ENCODE results near the gene KCNMB4. TPM values are rescaled to one million over a fixed set of nuclear protein-coding genes. Genes with fewer than 3 reads are reported as not detected.

The KCNMB4 gene
- total and polyA plus RNA-seq, 2 donors (not counting 1 experiment from before 2014, with no cell fraction given) = 0.66 to 0.67 TPM

DNA sequence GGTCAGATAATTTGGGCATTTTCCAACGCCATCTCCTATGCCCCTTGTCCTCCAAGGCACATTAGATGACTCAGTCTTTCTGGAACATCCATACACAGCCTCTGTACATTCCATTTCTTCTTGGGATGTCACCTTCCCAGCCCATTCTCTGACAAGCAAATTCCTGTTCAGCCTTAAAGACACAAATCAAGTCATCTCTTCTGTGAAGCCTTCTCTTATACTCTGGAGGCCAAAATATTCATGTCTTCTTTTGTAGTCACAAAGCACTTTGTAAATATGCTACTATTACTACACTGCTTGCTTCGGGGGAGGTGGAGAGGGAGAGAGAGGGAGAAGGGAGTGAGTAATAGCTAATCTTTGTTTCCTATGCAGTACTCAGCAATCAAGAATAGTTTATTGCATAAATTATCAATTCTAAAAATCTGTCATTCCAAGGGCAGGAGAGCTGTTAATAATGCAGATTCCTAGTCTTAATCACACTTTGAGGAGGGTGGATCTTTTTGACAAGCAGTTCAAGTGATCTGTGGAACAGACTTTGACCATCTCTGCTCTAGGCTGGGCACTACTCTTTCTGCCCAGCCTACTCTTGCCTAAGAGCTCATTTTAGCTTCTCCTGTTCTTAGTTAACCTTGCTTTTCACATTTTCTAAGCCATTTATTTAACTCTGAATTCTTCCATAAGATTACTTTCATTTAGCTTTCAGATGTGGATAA, 27.9 kb downstream of the KCNMB4 start:
- H2AFZ ChIP-seq (ENCODE audit: insufficient read depth, low read depth, low read length, poor library complexity, severe bottlenecking) = no peak overlapping the region
- TF ChIP-seq CTCF (IDR thresholded peaks at IDR 0.05) = no peak
- no peak for TF ChIP-seq EZH2 (IDR thresholded peaks at IDR 0.05; ENCODE audit: borderline replicate concordance, insufficient read depth, low read depth, low read length, poor library complexity, severe bottlenecking)
- Mint-ChIP-seq H3K27ac (no peak overlapping the region), H3K4me1 (no peaks in the 10 kb centered on the region), H3K4me3 (no peak overlapping the region), H3K27me3 (peaks cover 2% of the 10 kb centered on the region), H3K9me3 (ENCODE audit: insufficient read depth) (peaks cover 6% of the 10 kb centered on the region)
- H3K79me2 ChIP-seq (ENCODE audit: control insufficient read depth, insufficient read depth, low read length) = no peaks in the 10 kb centered on the region
- POLR2A ChIA-PET = no interaction called here
- no peaks in the 10 kb centered on the region for H4K20me1 ChIP-seq (ENCODE audit: control insufficient read depth, insufficient read depth, low read length, poor library complexity, severe bottlenecking)
- no peak overlapping the region for H3K4me3 ChIP-seq (ENCODE audit: control extremely low read depth in 1 of 5, extremely low read depth in 1 of 5, insufficient read depth in 1 of 5, low read depth in 2 of 5, low read length in 4 of 5)
- H3K9me3 ChIP-seq (ENCODE audit: control extremely low read depth in 1 of 3, control insufficient read depth in 2 of 3, insufficient read depth in 1 of 3, low read length in 2 of 3) = peaks cover 0 to 2% (median 0%) of the 10 kb centered on the region in 3 donors
- intact Hi-C loops (cut with micrococcal nuclease) = no loop called here
- CTCF ChIA-PET = no interaction called here
- DNase-seq (no peak), ATAC-seq (ENCODE audit: low read depth) (no peak)
- no peaks in the 10 kb centered on the region for H3K4me1 ChIP-seq (ENCODE audit: control insufficient read depth in 2 of 2, insufficient read depth in 2 of 2, low read length in 2 of 2)
- no peak overlapping the region for H3K27ac ChIP-seq (ENCODE audit: low read length in 2 of 2)
- H3K27me3 ChIP-seq (replicated peaks in 1 of 4; ENCODE audit: control extremely low read depth in 1 of 4, control insufficient read depth in 3 of 4, insufficient read depth in 4 of 4, low read length in 3 of 4) = no peaks in the 10 kb centered on the region
- H3K4me2 ChIP-seq (replicated peaks; ENCODE audit: low read depth, low read length, poor library complexity, severe bottlenecking) = no peak overlapping the region
- H3K36me3 ChIP-seq (replicated peaks in 1 of 2; ENCODE audit: control extremely low read depth in 1 of 2, control insufficient read depth in 1 of 2, extremely low read depth in 1 of 2, insufficient read depth in 2 of 2, low read length in 1 of 2) = no peaks in the 10 kb centered on the region
- WGBS (ENCODE audit: insufficient coverage) = 70% methylated on average over 1 of the region's 2 CpGs
- no peak overlapping the region for H3K9ac ChIP-seq (ENCODE audit: low read length)

- no peaks in the 10 kb centered on the region for H3K36me3 ChIP-seq (replicated peaks in 1 of 2; ENCODE audit: control extremely low read depth in 1 of 2, control insufficient read depth in 1 of 2, extremely low read depth in 1 of 2, insufficient read depth in 2 of 2, low read length in 1 of 2)
- H3K4me3 Mint-ChIP-seq = no peak overlapping the region
- ATAC-seq (ENCODE audit: low read depth) = no peak
Observed at GRCh38 chr12:70398002-70398401, 31.9 kb downstream of the KCNMB4 start.

More at GRCh38 chr12:70398002-70398401, 31.9 kb downstream of the KCNMB4 start:
- H4K20me1 ChIP-seq (ENCODE audit: control insufficient read depth, insufficient read depth, low read length, poor library complexity, severe bottlenecking) = no peaks in the 10 kb centered on the region
- no peaks in the 10 kb centered on the region for H3K9me3 ChIP-seq (ENCODE audit: control extremely low read depth in 1 of 3, control insufficient read depth in 2 of 3, insufficient read depth in 1 of 3, low read length in 2 of 3)
- H3K27ac ChIP-seq (ENCODE audit: low read length in 2 of 2) = no peak overlapping the region
- no peak overlapping the region for H3K4me3 ChIP-seq (ENCODE audit: control extremely low read depth in 1 of 5, extremely low read depth in 1 of 5, insufficient read depth in 1 of 5, low read depth in 2 of 5, low read length in 4 of 5)
- no peak overlapping the region for H2AFZ ChIP-seq (ENCODE audit: insufficient read depth, low read depth, low read length, poor library complexity, severe bottlenecking)
- ChIA-PET CTCF (no interaction called here), POLR2A (no interaction called here)
- H3K27ac Mint-ChIP-seq = no peak overlapping the region
- H3K27me3 ChIP-seq (replicated peaks in 1 of 4; ENCODE audit: control extremely low read depth in 1 of 4, control insufficient read depth in 3 of 4, insufficient read depth in 4 of 4, low read length in 3 of 4) = no peaks in the 10 kb centered on the region
- no peak overlapping the region for H3K9ac ChIP-seq (ENCODE audit: low read length)
- no peaks in the 10 kb centered on the region for H3K4me1 ChIP-seq (ENCODE audit: control insufficient read depth in 2 of 2, insufficient read depth in 2 of 2, low read length in 2 of 2)
- no peaks in the 10 kb centered on the region for H3K27me3 Mint-ChIP-seq
- no peaks in the 10 kb centered on the region for H3K4me1 Mint-ChIP-seq
- no peaks in the 10 kb centered on the region for H3K79me2 ChIP-seq (ENCODE audit: control insufficient read depth, insufficient read depth, low read length)
- DNase-seq = no peak
- TF ChIP-seq CTCF (IDR thresholded peaks at IDR 0.05) (no peak), EZH2 (IDR thresholded peaks at IDR 0.05; ENCODE audit: borderline replicate concordance, insufficient read depth, low read depth, low read length, poor library complexity, severe bottlenecking) (no peak)
- intact Hi-C loops (cut with micrococcal nuclease) = no loop called here
- H3K9me3 Mint-ChIP-seq (ENCODE audit: insufficient read depth) = no peaks in the 10 kb centered on the region
- H3K4me2 ChIP-seq (replicated peaks; ENCODE audit: low read depth, low read length, poor library complexity, severe bottlenecking) = no peak overlapping the region

All from B cell (primary cell).